ENCODE data around the gene PPM1D. TPM values are rescaled to one million over a fixed set of nuclear protein-coding genes. Genes with fewer than 3 reads are reported as not detected.

Gene PPM1D
- total RNA-seq, 2 donors from 2014 or later, result 10.4 to 18.9 TPM

DNA sequence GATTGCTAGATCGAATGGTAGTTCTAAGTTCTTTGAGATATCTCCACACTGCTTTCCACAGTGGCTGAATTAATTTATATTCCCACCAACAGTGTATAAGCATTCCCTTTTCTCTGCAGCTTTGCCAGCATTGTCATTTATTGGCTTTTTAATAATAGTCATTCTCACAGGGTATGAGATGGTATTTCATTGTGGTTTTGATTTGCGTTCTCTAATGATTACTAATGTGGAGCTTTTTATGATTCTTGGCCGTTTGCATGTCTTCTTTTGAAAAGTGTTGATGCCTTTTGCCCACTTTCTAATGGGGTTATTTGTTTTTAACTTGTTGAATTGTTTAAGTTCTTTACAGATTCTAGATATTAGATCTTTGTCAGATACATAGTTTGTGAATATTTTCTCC is 41.1 kb downstream of the PPM1D start:
- no peak for TF ChIP-seq POLR2AphosphoS5 (IDR thresholded peaks at IDR 0.05)
- TF ChIP-seq, protein P1, sequence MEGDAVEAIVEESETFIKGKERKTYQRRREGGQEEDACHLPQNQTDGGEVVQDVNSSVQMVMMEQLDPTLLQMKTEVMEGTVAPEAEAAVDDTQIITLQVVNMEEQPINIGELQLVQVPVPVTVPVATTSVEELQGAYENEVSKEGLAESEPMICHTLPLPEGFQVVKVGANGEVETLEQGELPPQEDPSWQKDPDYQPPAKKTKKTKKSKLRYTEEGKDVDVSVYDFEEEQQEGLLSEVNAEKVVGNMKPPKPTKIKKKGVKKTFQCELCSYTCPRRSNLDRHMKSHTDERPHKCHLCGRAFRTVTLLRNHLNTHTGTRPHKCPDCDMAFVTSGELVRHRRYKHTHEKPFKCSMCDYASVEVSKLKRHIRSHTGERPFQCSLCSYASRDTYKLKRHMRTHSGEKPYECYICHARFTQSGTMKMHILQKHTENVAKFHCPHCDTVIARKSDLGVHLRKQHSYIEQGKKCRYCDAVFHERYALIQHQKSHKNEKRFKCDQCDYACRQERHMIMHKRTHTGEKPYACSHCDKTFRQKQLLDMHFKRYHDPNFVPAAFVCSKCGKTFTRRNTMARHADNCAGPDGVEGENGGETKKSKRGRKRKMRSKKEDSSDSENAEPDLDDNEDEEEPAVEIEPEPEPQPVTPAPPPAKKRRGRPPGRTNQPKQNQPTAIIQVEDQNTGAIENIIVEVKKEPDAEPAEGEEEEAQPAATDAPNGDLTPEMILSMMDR (IDR thresholded peaks at IDR 0.05), result no peak
- no peak for TF ChIP-seq POLR2A (IDR thresholded peaks at IDR 0.05)
- Histone ChIP-seq H3K9me3 (no peaks in the 10 kb centered on the region), H3K4me3 (no peak overlapping the region), H3K36me3 (no peaks in the 10 kb centered on the region), H3K4me1 (replicated peaks) (no peaks in the 10 kb centered on the region), H3K27me3 (replicated peaks; ENCODE audit: insufficient read depth) (no peaks in the 10 kb centered on the region), H3K27ac (no peak overlapping the region)
- 70% methylated on average over 3 of the region's 3 CpGs for WGBS
- no peak for DNase-seq (ENCODE audit: low spot score)
- intact Hi-C loops (cut with DNase I), result loop anchor here (10.0 kb wide), 1 partner anchor 206 kb away; no protein-coding TSS in a partner anchor

DNA sequence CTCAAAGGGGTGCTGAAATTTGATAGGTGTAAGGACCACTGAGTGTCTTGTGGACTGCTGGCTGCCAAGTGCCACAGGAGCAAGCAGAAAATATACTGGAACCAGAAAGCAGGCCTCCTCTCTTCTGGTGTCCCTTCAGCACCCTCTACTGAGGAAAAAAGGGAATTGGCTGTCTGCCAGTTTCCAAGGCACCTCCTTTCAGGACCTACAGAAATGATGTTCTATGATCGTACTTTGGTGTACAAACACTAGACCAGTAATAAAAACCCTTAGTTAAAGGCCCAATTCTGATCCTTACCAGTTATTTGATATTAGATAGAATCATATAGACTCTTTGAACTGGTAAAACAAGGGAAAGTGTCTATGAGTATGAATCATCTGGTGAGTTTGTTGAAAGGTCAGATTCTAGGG is 41.8 kb downstream of the PPM1D start:
- intact Hi-C loops (cut with DNase I), result loop anchor here (10.0 kb wide), 1 partner anchor 207 kb away; no protein-coding TSS in a partner anchor
- no peaks in the 10 kb centered on the region for H3K4me1 ChIP-seq (replicated peaks)

GRCh38 chr17:60645918-60646523 is 46.0 kb downstream of the PPM1D start:
- Histone ChIP-seq H3K4me3 (no peak overlapping the region), H3K36me3 (no peaks in the 10 kb centered on the region), H3K4me1 (replicated peaks) (no peaks in the 10 kb centered on the region), H3K27me3 (replicated peaks; ENCODE audit: insufficient read depth) (no peaks in the 10 kb centered on the region), H3K9me3 (no peaks in the 10 kb centered on the region), H3K27ac (no peak overlapping the region)
- no peak for DNase-seq (ENCODE audit: low spot score)
- 85% methylated on average over 3 of the region's 3 CpGs for WGBS
- TF ChIP-seq, protein P1 (IDR thresholded peaks at IDR 0.05), result no peak
- TF ChIP-seq POLR2AphosphoS5 (IDR thresholded peaks at IDR 0.05) (no peak), POLR2A (IDR thresholded peaks at IDR 0.05) (no peak)
- intact Hi-C loops (cut with DNase I), result loop anchor here (10.0 kb wide), 1 partner anchor 211 kb away; no protein-coding TSS in a partner anchor

More for the DNA sequence above, 41.8 kb downstream of the PPM1D start:
- no peak overlapping the region for H3K27ac ChIP-seq
- no peak overlapping the region for H3K4me3 ChIP-seq
- H3K27me3 ChIP-seq (replicated peaks; ENCODE audit: insufficient read depth), result no peaks in the 10 kb centered on the region
- WGBS, result 17% methylated on average over 1 of the region's 1 CpG
- H3K36me3 ChIP-seq, result no peaks in the 10 kb centered on the region
- no peaks in the 10 kb centered on the region for H3K9me3 ChIP-seq
- no peak for TF ChIP-seq POLR2A (IDR thresholded peaks at IDR 0.05)
- TF ChIP-seq POLR2AphosphoS5 (IDR thresholded peaks at IDR 0.05), result peak; percentile 14
- TF ChIP-seq, protein P1 (IDR thresholded peaks at IDR 0.05), result peak in 3 of 4 experiments; percentile 21 to 39 (median 36)
- DNase-seq (ENCODE audit: low spot score), result peak; percentile 43

- Histone ChIP-seq H3K36me3 (no peaks in the 10 kb centered on the region), H3K27me3 (replicated peaks; ENCODE audit: insufficient read depth) (no peaks in the 10 kb centered on the region), H3K27ac (no peak overlapping the region), H3K4me1 (replicated peaks) (no peaks in the 10 kb centered on the region), H3K9me3 (no peaks in the 10 kb centered on the region), H3K4me3 (no peak overlapping the region)
- no peak for DNase-seq (ENCODE audit: low spot score)
- intact Hi-C loops (cut with DNase I), result loop anchor here (10.0 kb wide), 1 partner anchor 212 kb away; no protein-coding TSS in a partner anchor
- TF ChIP-seq, protein P1 (IDR thresholded peaks at IDR 0.05), result no peak
- TF ChIP-seq POLR2A (IDR thresholded peaks at IDR 0.05), result no peak
- TF ChIP-seq POLR2AphosphoS5 (IDR thresholded peaks at IDR 0.05), result no peak
- 56% methylated on average over 3 of the region's 3 CpGs for WGBS
Measured at GRCh38 chr17:60646701-60647100, 46.7 kb downstream of the PPM1D start.

DNA sequence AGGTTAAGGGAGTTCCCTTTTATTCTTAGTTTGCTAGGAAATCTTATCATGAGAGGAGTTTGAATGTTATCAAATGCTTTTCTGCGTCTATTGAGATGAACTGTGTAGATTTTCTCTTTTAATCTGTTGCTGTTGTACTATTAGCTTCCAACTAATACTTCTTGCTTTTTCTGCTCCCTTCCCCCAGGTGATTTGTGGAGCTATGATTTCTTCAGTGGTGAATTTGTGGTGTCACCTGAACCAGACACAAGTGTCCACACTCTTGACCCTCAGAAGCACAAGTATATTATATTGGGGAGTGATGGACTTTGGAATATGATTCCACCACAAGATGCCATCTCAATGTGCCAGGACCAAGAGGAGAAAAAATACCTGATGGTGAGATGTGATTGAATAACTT is 47.7 kb downstream of the PPM1D start:
- no peak overlapping the region for H3K4me3 ChIP-seq
- no peaks in the 10 kb centered on the region for H3K27me3 ChIP-seq (replicated peaks; ENCODE audit: insufficient read depth)
- H3K36me3 ChIP-seq, result no peaks in the 10 kb centered on the region
- no peak for DNase-seq (ENCODE audit: low spot score)
- no peak overlapping the region for H3K27ac ChIP-seq
- WGBS, result 93% methylated on average over 1 of the region's 1 CpG
- TF ChIP-seq, protein P1 (IDR thresholded peaks at IDR 0.05), result no peak
- TF ChIP-seq POLR2AphosphoS5 (IDR thresholded peaks at IDR 0.05) (no peak), POLR2A (IDR thresholded peaks at IDR 0.05) (no peak)
- H3K9me3 ChIP-seq, result no peaks in the 10 kb centered on the region
- intact Hi-C loops (cut with DNase I), result loop anchor here (10.0 kb wide), 1 partner anchor 213 kb away; no protein-coding TSS in a partner anchor
- no peaks in the 10 kb centered on the region for H3K4me1 ChIP-seq (replicated peaks)

Measured in prostate gland (tissue), 2 donors.